ENCODE results near the gene APOL3. TPM values are rescaled to one million over a fixed set of nuclear protein-coding genes. Genes with fewer than 3 reads are reported as not detected.
"Not testable (repeated sequence)": the region's sequence is repeated elsewhere in the genome, so short reads cannot be mapped to it uniquely, and the experiment has no call there.

Gene APOL3
- polyA plus RNA-seq, 1 donor = 13.1 TPM

DNA sequence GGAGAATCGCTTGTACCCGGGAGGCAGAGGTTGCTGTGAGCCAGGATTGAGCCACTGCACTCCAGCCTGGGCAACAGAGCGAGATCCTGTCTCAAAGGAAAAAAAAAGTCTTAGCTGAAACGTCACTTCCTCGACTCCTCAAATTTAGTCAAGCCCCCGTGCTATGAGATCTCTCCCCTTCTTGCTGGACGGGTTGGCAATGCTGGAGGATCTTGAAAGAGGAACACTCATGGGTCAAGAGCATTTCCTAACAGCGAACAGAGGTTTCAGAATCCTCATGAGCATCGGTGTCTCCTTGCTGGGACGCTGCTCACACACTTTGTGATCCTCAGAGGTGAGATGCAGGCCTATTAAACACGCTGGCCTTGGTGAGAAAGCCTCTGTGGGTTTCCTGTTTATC, 35.9 kb downstream of the APOL3 start:
- H3K4me3 ChIP-seq (ENCODE audit: low read length) = no peak overlapping the region
- no peaks in the 10 kb centered on the region for H3K9me3 ChIP-seq (ENCODE audit: control insufficient read depth, low read depth, low read length)
- no peak overlapping the region for H3K27ac ChIP-seq (ENCODE audit: low read length)
- no peaks in the 10 kb centered on the region for H3K4me1 ChIP-seq (ENCODE audit: control insufficient read depth, insufficient read depth, low read length)
- H3K36me3 ChIP-seq (ENCODE audit: control insufficient read depth, insufficient read depth, low read length) = no peaks in the 10 kb centered on the region
- DNase-seq = no peak
- peaks cover 10% of the 10 kb centered on the region for H3K27me3 ChIP-seq (ENCODE audit: control insufficient read depth, insufficient read depth, low read length)
- no CpG with 5 or more reads among the region's 11 CpGs for WGBS (ENCODE audit: insufficient coverage, low lambda C conversion rate)

DNA sequence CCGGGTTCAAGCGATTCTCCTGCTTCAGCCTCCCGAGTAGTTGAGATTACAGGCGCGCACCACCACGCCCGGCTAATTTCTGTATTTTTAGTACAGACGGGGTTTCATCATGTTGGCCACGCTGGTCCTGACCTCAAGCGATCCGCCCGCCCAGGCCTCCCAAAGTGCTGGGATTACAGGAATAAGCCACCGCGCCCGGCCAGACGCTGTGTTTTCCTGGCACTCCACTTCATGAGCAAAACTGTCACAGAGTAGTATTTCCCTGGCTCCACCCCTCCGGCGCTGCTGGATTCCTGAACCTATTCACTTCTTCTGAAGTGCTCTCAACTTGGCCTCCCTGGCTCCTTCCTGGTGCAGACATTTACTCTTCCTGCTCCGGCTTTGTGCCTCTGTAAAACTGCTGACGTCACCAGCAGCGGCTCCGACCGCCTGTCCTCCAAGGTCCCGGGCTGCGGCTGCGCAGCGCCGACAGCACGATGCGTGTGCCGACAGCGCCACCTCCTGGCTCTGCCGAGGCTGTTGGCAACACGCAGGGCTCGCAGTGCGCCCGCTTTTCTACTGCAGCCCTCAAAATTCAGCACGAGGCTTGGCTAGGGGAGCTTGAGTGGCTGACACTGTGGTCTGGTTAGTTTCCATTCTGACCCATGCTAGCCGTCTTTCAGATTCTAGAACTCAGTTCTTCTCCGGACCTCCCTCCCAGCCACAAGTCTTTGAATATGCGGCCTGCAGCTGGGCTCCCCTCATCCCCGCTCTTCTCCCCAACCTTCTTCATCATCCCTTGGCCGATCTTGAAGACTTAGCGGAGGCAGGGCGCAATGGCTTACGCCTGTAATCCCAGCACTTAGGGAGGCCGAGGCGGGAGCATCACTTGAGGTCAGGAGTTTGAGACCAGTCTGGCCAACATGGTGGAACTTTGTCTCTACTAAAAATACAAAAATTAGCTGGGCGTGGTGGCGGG, 36.6 kb downstream of the APOL3 start:
- H3K4me3 ChIP-seq (ENCODE audit: low read length) = peak overlapping the region; percentile 27
- H3K4me1 ChIP-seq (ENCODE audit: control insufficient read depth, insufficient read depth, low read length) = no peaks in the 10 kb centered on the region
- peak overlapping the region; percentile 68 for H3K27ac ChIP-seq (ENCODE audit: low read length)
- no peaks in the 10 kb centered on the region for H3K36me3 ChIP-seq (ENCODE audit: control insufficient read depth, insufficient read depth, low read length)
- WGBS (ENCODE audit: insufficient coverage, low lambda C conversion rate) = no CpG with 5 or more reads among the region's 50 CpGs
- DNase-seq = peak; percentile 96 to 98
- no peaks in the 10 kb centered on the region for H3K9me3 ChIP-seq (ENCODE audit: control insufficient read depth, low read depth, low read length)
- H3K27me3 ChIP-seq (ENCODE audit: control insufficient read depth, insufficient read depth, low read length) = peaks cover 10% of the 10 kb centered on the region

DNA sequence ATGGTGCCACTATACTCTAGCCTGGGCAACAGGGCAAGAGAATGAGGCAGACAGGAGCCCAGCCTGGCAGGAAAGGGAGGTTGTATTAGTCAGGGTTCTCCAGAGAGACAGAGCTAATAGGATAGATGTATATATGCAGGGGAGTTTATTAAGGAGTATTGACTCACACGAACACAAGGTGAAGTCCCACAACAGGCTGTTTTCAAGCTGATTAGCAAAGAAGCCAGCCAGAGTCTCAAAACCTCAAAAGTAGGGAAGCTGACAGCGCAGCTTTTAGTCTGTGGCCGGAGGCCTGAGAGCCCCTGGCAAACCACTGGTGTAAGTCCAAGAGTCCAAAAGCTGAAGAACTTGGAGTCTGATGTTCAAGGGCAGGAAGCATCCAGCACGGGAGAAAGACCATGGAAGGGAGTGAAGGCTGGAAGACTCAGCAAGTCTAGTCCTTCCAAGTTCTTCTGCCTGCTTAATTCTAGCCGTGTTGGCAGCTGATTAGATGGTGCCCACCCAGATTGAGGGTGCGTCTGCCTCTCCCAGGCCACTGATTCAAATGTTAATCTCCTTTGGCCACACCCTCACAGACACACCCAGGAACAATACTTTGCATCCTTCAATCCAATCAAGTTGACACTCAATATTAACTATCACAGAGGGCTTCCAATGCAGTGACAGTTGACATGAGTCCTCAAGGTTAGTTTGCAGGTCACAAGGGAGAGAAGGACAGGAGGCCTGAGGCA, 39.8 kb downstream of the APOL3 start:
- H3K27ac ChIP-seq (ENCODE audit: low read length); H3K4me1 ChIP-seq (ENCODE audit: control insufficient read depth, insufficient read depth, low read length); H3K9me3 ChIP-seq (ENCODE audit: control insufficient read depth, low read depth, low read length); DNase-seq; H3K27me3 ChIP-seq (ENCODE audit: control insufficient read depth, insufficient read depth, low read length); H3K4me3 ChIP-seq (ENCODE audit: low read length); H3K36me3 ChIP-seq (ENCODE audit: control insufficient read depth, insufficient read depth, low read length): not testable (repeated sequence)
- no CpG with 5 or more reads among the region's 6 CpGs for whole genome bisulfite sequencing (ENCODE audit: insufficient coverage, low lambda C conversion rate)

DNA sequence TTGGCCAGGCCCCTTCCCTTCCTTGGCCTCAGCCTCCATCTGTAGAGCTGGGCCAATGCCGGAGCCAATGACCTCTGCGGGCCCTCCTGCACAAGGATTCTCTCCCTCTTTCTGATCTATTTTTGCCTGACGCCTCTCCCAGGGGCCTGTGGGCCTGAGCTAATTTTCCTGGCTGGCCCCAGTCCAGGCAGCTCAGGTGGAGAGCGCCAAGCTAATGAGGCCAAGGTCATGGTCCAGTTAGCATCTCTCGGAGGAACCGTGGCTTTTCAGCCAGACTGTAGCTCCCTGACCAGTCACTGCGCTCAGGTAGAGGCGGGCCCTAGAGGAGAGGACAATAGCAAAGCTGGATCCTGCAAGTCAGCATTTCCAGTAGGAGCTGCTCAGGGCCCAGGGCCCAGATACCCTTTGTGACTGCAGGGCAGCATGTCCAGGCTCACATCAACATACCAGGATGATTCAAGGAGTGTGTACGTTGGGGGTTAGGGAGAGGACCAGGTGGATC, 43.5 kb downstream of the APOL3 start:
- no peak for DNase-seq
- no peaks in the 10 kb centered on the region for H3K27me3 ChIP-seq (ENCODE audit: control insufficient read depth, insufficient read depth, low read length)
- no peaks in the 10 kb centered on the region for H3K4me1 ChIP-seq (ENCODE audit: control insufficient read depth, insufficient read depth, low read length)
- H3K27ac ChIP-seq (ENCODE audit: low read length) = no peak overlapping the region
- H3K9me3 ChIP-seq (ENCODE audit: control insufficient read depth, low read depth, low read length) = no peaks in the 10 kb centered on the region
- WGBS (ENCODE audit: insufficient coverage, low lambda C conversion rate) = no CpG with 5 or more reads among the region's 9 CpGs
- H3K36me3 ChIP-seq (ENCODE audit: control insufficient read depth, insufficient read depth, low read length) = no peaks in the 10 kb centered on the region
- H3K4me3 ChIP-seq (ENCODE audit: low read length) = no peak overlapping the region

DNA sequence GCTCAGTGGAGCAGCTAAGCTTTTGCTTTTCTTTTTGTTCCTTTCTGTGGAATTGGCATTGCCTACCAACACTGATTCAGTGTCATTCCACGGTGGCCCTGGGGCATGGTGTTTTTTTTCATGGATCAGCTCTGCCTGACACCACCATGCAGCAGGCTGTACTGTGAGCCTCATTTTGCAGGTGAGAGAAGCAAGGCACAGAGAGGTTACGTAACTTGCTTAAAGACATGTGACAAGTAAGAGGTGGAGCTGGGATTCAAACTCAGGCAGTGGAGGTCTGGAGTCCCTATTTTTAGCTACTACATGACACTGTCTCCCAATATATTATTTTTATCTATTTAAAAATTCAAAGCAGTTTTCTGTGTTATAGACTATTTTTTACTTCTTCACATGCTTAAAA, 44.4 kb downstream of the APOL3 start:
- H3K27me3 ChIP-seq (ENCODE audit: control insufficient read depth, insufficient read depth, low read length) = no peaks in the 10 kb centered on the region
- WGBS (ENCODE audit: insufficient coverage, low lambda C conversion rate) = no CpG with 5 or more reads among the region's 2 CpGs
- no peak overlapping the region for H3K4me3 ChIP-seq (ENCODE audit: low read length)
- H3K36me3 ChIP-seq (ENCODE audit: control insufficient read depth, insufficient read depth, low read length) = no peaks in the 10 kb centered on the region
- no peaks in the 10 kb centered on the region for H3K9me3 ChIP-seq (ENCODE audit: control insufficient read depth, low read depth, low read length)
- H3K4me1 ChIP-seq (ENCODE audit: control insufficient read depth, insufficient read depth, low read length) = no peaks in the 10 kb centered on the region
- DNase-seq = no peak
- H3K27ac ChIP-seq (ENCODE audit: low read length) = no peak overlapping the region

DNA sequence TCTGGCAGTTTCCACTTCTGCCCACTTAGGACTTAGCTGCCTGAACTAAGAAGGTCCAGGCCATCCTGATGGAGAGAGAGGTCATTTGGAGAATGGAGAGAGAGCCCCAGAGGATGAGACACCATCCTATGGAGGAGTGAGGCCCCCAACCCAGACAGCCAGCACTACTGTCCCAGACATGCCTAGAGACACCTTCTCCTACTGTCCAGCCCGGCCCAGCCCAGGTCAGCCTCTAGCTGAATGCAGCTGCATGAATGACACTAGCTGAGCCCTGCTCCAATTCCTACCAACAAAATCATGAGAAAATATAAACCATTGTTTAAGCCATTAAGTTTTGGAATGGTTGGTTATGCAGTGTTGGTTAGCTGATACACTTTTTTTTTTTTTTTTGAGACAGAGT, 47.4 kb downstream of the APOL3 start:
- WGBS (ENCODE audit: insufficient coverage, low lambda C conversion rate) = no CpG with 5 or more reads among the region's 1 CpG
- H3K27me3 ChIP-seq (ENCODE audit: control insufficient read depth, insufficient read depth, low read length) = peaks cover 3% of the 10 kb centered on the region
- no peak for DNase-seq

DNA sequence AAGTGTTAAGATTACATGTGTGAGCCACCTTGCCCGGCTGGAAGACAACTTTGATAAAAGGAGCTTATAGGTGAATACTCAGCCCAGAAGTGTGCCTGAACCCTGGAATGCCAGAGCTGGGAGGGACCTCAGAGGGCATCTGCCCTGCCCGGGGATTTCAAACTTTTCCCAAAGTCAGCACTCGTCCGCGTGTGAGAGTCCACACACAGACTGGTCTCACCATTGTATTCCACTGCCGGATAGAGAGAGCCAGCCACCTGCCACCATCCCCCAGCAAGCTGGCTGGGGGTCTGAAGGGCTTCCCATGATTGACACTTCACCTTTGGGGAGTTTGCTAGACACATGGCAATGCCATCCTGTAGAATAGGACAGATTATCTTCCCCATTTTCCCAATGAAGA, 49.2 kb downstream of the APOL3 start:
- no peak overlapping the region for H3K27ac ChIP-seq (ENCODE audit: low read length)
- no peaks in the 10 kb centered on the region for H3K4me1 ChIP-seq (ENCODE audit: control insufficient read depth, insufficient read depth, low read length)
- peaks cover 3% of the 10 kb centered on the region for H3K27me3 ChIP-seq (ENCODE audit: control insufficient read depth, insufficient read depth, low read length)
- no peak for DNase-seq
- WGBS (ENCODE audit: insufficient coverage, low lambda C conversion rate) = no CpG with 5 or more reads among the region's 6 CpGs
- H3K36me3 ChIP-seq (ENCODE audit: control insufficient read depth, insufficient read depth, low read length) = no peaks in the 10 kb centered on the region
- no peak overlapping the region for H3K4me3 ChIP-seq (ENCODE audit: low read length)
- H3K9me3 ChIP-seq (ENCODE audit: control insufficient read depth, low read depth, low read length) = no peaks in the 10 kb centered on the region

More for the DNA sequence above, 47.4 kb downstream of the APOL3 start:
- Histone ChIP-seq H3K4me3 (ENCODE audit: low read length) (no peak overlapping the region), H3K9me3 (ENCODE audit: control insufficient read depth, low read depth, low read length) (no peaks in the 10 kb centered on the region), H3K36me3 (ENCODE audit: control insufficient read depth, insufficient read depth, low read length) (no peaks in the 10 kb centered on the region), H3K4me1 (ENCODE audit: control insufficient read depth, insufficient read depth, low read length) (no peaks in the 10 kb centered on the region), H3K27ac (ENCODE audit: low read length) (no peak overlapping the region)

DNA sequence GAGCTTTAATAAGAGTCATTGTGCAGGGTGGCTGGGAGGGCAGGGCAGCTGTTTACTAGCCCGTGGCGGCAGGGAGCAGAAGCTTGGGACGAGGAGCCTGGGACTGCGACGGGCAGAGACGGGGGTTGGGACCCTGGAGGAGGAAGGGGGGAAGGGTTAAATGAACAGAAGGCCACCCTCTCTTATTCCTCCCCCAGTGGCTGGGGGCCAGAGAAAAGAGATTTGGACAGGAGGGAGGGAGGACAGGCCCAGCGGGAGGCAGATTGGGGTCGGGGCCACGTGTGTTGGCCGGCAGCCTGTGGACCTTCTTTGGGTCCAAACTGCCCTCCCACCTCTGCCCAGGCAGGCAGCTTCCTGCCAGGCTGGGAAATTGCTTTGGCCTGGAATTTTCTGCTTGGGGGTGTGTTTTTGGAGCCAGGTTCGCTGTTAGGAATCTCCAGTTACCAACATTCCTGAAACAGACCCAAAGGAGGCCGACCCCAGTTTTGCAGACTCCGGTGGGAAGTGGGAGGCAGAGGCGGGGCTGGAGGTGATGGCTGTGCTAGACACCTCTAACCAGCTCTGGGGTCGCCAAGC, 50.2 kb downstream of the APOL3 start:
- no peak overlapping the region for H3K4me3 ChIP-seq (ENCODE audit: low read length)
- H3K4me1 ChIP-seq (ENCODE audit: control insufficient read depth, insufficient read depth, low read length) = no peaks in the 10 kb centered on the region
- DNase-seq = no peak
- H3K9me3 ChIP-seq (ENCODE audit: control insufficient read depth, low read depth, low read length) = no peaks in the 10 kb centered on the region
- H3K36me3 ChIP-seq (ENCODE audit: control insufficient read depth, insufficient read depth, low read length) = no peaks in the 10 kb centered on the region
- no CpG with 5 or more reads among the region's 15 CpGs for WGBS (ENCODE audit: insufficient coverage, low lambda C conversion rate)
- peaks cover 3% of the 10 kb centered on the region for H3K27me3 ChIP-seq (ENCODE audit: control insufficient read depth, insufficient read depth, low read length)
- no peak overlapping the region for H3K27ac ChIP-seq (ENCODE audit: low read length)

DNA sequence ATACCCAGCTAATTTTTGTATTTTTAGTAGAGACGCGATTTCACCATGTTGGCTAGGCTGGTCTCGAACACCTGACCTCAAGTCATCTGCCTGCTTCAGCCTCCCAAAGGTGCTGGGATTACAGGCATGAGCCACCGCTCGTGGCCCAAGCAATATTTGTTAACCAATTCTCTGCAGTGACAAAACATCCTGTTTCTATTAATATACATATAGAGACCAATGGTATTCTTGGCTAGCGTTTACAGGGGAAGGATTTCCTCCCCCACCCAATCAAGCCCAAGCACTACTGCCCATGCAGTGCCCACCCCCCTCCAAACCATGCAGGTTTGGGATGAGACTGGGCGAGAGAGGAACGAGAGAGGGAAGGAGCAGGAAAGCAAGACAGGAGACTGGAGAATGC, 53.1 kb downstream of the APOL3 start:
- Histone ChIP-seq H3K36me3 (ENCODE audit: control insufficient read depth, insufficient read depth, low read length) (no peaks in the 10 kb centered on the region), H3K9me3 (ENCODE audit: control insufficient read depth, low read depth, low read length) (no peaks in the 10 kb centered on the region), H3K4me1 (ENCODE audit: control insufficient read depth, insufficient read depth, low read length) (no peaks in the 10 kb centered on the region), H3K27ac (ENCODE audit: low read length) (no peak overlapping the region), H3K4me3 (ENCODE audit: low read length) (no peak overlapping the region), H3K27me3 (ENCODE audit: control insufficient read depth, insufficient read depth, low read length) (peaks cover 7% of the 10 kb centered on the region)
- DNase-seq = no peak
- no CpG with 5 or more reads among the region's 8 CpGs for WGBS (ENCODE audit: insufficient coverage, low lambda C conversion rate)

DNA sequence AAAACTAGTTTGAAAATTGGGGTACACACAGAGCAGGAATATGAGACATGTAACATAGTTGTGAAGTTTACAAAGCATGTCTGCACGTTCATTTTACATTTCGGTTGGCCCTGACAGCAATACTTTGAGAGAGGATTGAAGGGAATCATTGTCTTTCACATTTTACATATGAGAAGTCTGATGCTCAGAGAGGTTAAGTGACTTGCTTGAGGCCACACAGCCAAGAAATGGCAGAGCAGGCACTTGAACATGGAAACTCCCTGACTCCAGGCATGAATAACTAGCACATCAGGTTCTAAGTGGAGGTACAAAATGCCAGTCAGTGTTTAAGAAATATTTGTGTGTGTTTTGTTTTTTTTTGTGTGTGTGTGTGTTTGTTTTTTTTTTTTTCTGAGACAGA, 53.6 kb downstream of the APOL3 start:
- no peak overlapping the region for H3K27ac ChIP-seq (ENCODE audit: low read length)
- H3K4me3 ChIP-seq (ENCODE audit: low read length) = no peak overlapping the region
- DNase-seq = no peak
- H3K4me1 ChIP-seq (ENCODE audit: control insufficient read depth, insufficient read depth, low read length) = no peaks in the 10 kb centered on the region
- WGBS (ENCODE audit: insufficient coverage, low lambda C conversion rate) = no CpG with 5 or more reads among the region's 2 CpGs
- peaks cover 7% of the 10 kb centered on the region for H3K27me3 ChIP-seq (ENCODE audit: control insufficient read depth, insufficient read depth, low read length)
- H3K36me3 ChIP-seq (ENCODE audit: control insufficient read depth, insufficient read depth, low read length) = no peaks in the 10 kb centered on the region
- no peaks in the 10 kb centered on the region for H3K9me3 ChIP-seq (ENCODE audit: control insufficient read depth, low read depth, low read length)

All from large intestine (tissue), 3 donors.